HL-60 (cell line): ENCODE measurements around the gene LSM5.

ENCODE experiments used
- GABPA ChIP-seq: IDR thresholded peaks from 2 replicates; pipeline ENCODE4 v1.6.1; 2012; ENCODE audit warnings: low read depth
- POLR2AphosphoS5 ChIP-seq: IDR thresholded peaks from 2 replicates; pipeline ENCODE4 v1.6.1; 2012; ENCODE audit warnings: low read depth
- TF ChIP-seq, protein P1 (sequence below): IDR thresholded peaks from one replicate; pipeline ENCODE4 v1.5.1; 2011; ENCODE audit warnings: low read length, control low read depth, inconsistent platforms; ENCODE audit not compliant: insufficient read depth
- TF ChIP-seq, protein P2 (sequence below): IDR thresholded peaks from 2 replicates; pipeline ENCODE4 v1.6.1; 2012; ENCODE audit warnings: low read depth; ENCODE audit not compliant: insufficient replicate concordance

DNA sequence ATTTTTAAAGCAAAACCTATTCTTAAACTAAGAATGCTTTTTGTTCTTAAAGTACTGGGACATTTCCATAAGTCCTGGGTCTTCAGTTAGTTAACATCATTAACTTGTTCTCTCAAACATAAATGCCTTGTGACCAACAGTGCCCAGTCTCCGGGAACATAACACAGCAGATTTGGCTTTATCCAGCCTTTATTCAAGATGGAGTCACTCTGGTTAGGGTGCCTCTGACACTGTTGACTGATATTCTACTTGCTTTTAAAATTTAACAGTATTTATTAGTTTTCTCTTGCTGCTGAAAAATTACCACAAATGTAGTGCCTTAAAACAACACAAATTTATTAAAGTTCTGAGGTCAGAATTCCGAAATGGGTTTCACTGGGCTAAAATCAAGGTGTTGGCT, 49.2 kb upstream of the LSM5 start:
- TF ChIP-seq POLR2AphosphoS5 (no peak), GABPA (no peak)
- TF ChIP-seq, protein P1, sequence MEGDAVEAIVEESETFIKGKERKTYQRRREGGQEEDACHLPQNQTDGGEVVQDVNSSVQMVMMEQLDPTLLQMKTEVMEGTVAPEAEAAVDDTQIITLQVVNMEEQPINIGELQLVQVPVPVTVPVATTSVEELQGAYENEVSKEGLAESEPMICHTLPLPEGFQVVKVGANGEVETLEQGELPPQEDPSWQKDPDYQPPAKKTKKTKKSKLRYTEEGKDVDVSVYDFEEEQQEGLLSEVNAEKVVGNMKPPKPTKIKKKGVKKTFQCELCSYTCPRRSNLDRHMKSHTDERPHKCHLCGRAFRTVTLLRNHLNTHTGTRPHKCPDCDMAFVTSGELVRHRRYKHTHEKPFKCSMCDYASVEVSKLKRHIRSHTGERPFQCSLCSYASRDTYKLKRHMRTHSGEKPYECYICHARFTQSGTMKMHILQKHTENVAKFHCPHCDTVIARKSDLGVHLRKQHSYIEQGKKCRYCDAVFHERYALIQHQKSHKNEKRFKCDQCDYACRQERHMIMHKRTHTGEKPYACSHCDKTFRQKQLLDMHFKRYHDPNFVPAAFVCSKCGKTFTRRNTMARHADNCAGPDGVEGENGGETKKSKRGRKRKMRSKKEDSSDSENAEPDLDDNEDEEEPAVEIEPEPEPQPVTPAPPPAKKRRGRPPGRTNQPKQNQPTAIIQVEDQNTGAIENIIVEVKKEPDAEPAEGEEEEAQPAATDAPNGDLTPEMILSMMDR, result no peak
- TF ChIP-seq, protein P2, sequence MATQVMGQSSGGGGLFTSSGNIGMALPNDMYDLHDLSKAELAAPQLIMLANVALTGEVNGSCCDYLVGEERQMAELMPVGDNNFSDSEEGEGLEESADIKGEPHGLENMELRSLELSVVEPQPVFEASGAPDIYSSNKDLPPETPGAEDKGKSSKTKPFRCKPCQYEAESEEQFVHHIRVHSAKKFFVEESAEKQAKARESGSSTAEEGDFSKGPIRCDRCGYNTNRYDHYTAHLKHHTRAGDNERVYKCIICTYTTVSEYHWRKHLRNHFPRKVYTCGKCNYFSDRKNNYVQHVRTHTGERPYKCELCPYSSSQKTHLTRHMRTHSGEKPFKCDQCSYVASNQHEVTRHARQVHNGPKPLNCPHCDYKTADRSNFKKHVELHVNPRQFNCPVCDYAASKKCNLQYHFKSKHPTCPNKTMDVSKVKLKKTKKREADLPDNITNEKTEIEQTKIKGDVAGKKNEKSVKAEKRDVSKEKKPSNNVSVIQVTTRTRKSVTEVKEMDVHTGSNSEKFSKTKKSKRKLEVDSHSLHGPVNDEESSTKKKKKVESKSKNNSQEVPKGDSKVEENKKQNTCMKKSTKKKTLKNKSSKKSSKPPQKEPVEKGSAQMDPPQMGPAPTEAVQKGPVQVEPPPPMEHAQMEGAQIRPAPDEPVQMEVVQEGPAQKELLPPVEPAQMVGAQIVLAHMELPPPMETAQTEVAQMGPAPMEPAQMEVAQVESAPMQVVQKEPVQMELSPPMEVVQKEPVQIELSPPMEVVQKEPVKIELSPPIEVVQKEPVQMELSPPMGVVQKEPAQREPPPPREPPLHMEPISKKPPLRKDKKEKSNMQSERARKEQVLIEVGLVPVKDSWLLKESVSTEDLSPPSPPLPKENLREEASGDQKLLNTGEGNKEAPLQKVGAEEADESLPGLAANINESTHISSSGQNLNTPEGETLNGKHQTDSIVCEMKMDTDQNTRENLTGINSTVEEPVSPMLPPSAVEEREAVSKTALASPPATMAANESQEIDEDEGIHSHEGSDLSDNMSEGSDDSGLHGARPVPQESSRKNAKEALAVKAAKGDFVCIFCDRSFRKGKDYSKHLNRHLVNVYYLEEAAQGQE, result no peak
